BJ (cell line): ENCODE measurements around the gene PTPN20. TPM values are rescaled to one million over a fixed set of nuclear protein-coding genes. Genes with fewer than 3 reads are reported as not detected.

ENCODE experiments used
- CTCF ChIA-PET: fragments of 350-600 bp; formaldehyde crosslinking; extraction: SDS; loops from one replicate; lab custom pipeline; 2021; ENCODE audit warnings: antibody characterized with exemption, inconsistent platforms; lab: Yijun Ruan, JAX
- POLR2A ChIA-PET: fragments of 300-600 bp; sonication (Branson Sonifier 250); formaldehyde crosslinking; extraction: SDS; loops from one replicate; lab custom pipeline; 2021; ENCODE audit warnings: antibody characterized with exemption; lab: Charles Lee
- DNase-seq: peaks from one replicate; pipeline ENCODE4 v3.0.0-alpha.2; 2011; ENCODE audit warnings: low read depth
- H3K27me3 ChIP-seq: 2 replicates; pipeline ENCODE4 v1.6.0; 2011; ENCODE audit warnings: low read length; ENCODE audit not compliant: control insufficient read depth, insufficient read depth
- H3K36me3 ChIP-seq: 2 replicates; pipeline ENCODE4 v1.5.1; 2011; ENCODE audit warnings: low read length; ENCODE audit not compliant: control insufficient read depth, insufficient read depth
- H3K4me3 ChIP-seq: 2 replicates; pipeline ENCODE4 v1.5.1; 2011; ENCODE audit warnings: low read depth, mild to moderate bottlenecking, control low read depth, low read length
- polyA plus RNA-seq: library from polyadenylated mRNA; depleted of rRNA; stranded (reverse); fragments of >200 nt; gene quantifications from 2 replicates; pipeline ENCODE4 v1.2.3, GENCODE V29; 2011
- TF ChIP-seq, protein P1 (sequence below): IDR thresholded peaks from 2 replicates; pipeline ENCODE4 v1.5.1; 2011; ENCODE audit warnings: low read depth, mild to moderate bottlenecking, control low read depth, inconsistent platforms, low read length, moderate library complexity; ENCODE audit not compliant: insufficient read depth

PTPN20 gene
- polyA plus RNA-seq, 1 experiment, result 0.04 TPM

DNA sequence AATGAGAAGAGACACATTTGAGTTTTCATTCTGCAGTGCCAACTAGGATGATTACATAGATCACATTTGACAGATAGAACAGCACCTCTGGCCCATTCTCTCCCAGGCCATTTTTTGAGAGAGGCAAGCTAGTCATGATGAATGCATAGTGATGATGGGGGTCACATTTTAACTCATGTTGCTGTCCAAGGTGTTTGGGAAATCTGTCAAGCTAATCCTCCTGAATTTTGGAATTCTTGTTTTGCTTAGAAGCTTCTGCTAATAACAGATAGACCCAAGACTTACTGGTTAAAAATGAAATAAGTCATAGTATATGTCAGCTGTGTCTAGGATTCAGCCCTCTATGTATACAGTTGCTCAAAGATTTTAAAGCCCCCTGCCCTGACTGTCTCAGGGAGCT, 101.0 kb downstream of the PTPN20 start:
- ChIA-PET CTCF (interaction anchor here (1.3 to 3.7 kb wide), 4 partner anchors 14 to 300 kb away, joined by 4 to 20 read pairs (median 7); no protein-coding TSS in a partner anchor), POLR2A (no interaction called here)

DNA sequence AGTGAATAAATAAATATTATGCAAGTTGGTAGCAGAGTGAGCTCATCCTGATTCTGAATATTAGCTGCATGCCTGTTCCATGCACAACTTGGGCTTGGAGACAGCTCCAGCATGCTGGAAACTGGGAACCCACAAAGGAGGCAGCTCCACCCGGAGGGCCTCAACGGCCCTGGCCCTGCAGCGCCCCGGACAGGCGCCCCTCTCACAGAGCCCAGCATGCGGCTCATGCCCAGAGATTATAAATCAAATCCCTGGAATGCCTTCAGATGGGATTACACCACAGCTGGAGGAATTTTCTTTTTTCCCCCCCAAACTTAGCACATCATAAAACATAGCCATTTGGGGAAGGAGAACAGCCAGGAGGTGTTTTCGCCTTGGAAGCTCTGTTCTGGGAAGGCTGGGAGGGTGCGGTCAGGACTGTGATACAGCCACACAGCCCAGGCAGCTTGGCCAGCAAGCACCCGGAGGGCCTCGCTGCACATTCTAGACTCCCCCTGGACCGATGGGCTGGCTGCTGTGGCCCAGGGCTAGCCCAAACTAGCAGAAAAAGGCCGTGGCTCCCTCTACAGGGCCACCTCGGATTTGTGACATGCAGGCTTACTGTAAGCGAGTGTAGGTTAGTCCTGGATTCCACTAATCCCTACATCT, 102.4 kb downstream of the PTPN20 start:
- CTCF ChIA-PET, result interaction anchor here (0.9 to 3.7 kb wide), 6 partner anchors 12 to 298 kb away, joined by 3 to 20 read pairs (median 6); no protein-coding TSS in a partner anchor
- DNase-seq, result no peak
- Histone ChIP-seq H3K36me3 (no peaks in the 10 kb centered on the region), H3K4me3 (no peak overlapping the region), H3K27me3 (peaks cover 8% of the 10 kb centered on the region)
- TF ChIP-seq, protein P1, sequence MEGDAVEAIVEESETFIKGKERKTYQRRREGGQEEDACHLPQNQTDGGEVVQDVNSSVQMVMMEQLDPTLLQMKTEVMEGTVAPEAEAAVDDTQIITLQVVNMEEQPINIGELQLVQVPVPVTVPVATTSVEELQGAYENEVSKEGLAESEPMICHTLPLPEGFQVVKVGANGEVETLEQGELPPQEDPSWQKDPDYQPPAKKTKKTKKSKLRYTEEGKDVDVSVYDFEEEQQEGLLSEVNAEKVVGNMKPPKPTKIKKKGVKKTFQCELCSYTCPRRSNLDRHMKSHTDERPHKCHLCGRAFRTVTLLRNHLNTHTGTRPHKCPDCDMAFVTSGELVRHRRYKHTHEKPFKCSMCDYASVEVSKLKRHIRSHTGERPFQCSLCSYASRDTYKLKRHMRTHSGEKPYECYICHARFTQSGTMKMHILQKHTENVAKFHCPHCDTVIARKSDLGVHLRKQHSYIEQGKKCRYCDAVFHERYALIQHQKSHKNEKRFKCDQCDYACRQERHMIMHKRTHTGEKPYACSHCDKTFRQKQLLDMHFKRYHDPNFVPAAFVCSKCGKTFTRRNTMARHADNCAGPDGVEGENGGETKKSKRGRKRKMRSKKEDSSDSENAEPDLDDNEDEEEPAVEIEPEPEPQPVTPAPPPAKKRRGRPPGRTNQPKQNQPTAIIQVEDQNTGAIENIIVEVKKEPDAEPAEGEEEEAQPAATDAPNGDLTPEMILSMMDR, result no peak
- POLR2A ChIA-PET, result no interaction called here

More for the DNA sequence above, 101.0 kb downstream of the PTPN20 start:
- H3K27me3 ChIP-seq, result peaks cover 8% of the 10 kb centered on the region
- H3K36me3 ChIP-seq, result no peaks in the 10 kb centered on the region
- no peak overlapping the region for H3K4me3 ChIP-seq
- no peak for DNase-seq
- TF ChIP-seq, protein P1, result no peak

DNA sequence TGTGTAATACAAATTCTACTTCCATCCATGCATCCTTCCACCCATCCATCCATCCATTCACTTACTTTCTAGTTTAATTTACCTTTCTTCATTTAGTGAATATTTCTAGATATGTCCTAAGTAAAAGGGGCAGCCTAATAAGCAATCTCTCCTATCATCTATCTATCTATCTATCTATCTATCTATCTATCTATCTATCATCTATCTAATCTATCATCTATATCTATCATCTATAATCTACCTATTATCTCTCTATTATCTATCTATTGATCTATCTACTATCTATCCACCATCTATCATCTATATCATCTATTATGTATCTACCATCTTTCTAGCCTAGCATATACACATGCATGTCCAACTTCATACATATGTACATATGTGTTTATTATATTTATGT, 104.2 kb downstream of the PTPN20 start:
- TF ChIP-seq, protein P1, result no peak
- CTCF ChIA-PET, result interaction anchor here (1.1 to 1.6 kb wide), 2 partner anchors 10 to 297 kb away, joined by 6 read pairs; no protein-coding TSS in a partner anchor

DNA sequence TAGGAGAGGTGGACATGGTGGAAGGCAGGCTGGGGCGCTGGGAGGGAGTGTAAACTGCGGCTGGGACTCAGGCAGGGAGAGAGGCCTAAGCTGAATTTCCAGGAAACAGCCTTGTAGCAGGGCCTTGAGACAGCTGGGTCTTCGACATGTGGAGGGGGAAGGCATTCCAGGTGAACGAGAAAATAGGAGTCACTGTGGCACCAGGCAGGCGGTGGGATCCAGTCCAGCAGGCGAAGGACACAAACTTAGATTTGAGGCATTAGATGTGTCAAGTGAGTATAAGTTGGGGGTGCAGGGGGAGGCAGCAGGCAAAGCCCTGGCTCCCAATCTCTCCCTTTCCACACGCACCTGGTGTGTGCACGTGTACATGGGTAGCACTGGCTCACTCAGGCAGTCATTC, 105.3 kb downstream of the PTPN20 start:
- ChIA-PET CTCF (interaction anchor here (1.6 kb wide), 1 partner anchor 296 kb away, joined by 6 read pairs; no protein-coding TSS in a partner anchor), POLR2A (no interaction called here)
- Histone ChIP-seq H3K36me3 (no peaks in the 10 kb centered on the region), H3K27me3 (peaks cover 6% of the 10 kb centered on the region), H3K4me3 (no peak overlapping the region)
- TF ChIP-seq, protein P1, result no peak
- DNase-seq, result no peak

More for the DNA sequence above, 104.2 kb downstream of the PTPN20 start:
- H3K27me3 ChIP-seq, result peaks cover 6% of the 10 kb centered on the region
- no peak for DNase-seq
- POLR2A ChIA-PET, result no interaction called here
- no peaks in the 10 kb centered on the region for H3K36me3 ChIP-seq
- H3K4me3 ChIP-seq, result no peak overlapping the region

DNA sequence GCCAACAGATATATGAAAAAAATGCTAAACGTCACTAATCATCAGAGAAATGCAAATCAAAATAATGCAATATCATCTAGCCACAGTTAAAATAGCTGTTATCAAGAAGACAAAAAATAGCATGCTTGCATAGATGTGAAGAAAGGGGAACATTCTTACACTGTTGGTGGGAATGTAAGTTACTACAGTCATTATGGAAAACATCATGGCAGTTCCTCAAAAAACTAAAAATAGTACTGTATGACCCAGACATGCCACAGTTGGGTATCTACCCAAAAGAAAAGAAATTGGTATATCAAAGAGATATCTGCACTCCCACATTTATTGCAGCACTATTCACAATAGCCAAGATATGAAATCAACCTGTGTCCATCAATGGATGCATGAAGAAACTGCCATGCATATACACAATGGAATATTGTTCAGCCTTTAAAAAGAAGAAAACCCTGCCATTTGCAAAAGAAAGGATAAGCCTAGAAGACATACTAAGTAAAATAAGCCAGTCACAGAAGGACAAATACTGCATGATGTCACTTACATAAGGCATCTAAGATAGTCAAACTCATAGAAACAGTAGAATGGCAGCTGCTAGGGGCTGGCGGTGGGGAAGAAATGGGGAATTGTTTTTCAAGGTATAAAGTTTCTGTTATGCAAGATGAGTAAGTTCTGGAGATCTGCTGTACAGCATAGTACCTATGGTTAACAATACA, 107.0 kb downstream of the PTPN20 start:
- Histone ChIP-seq H3K27me3 (peaks cover 6% of the 10 kb centered on the region), H3K36me3 (no peaks in the 10 kb centered on the region), H3K4me3 (no peak overlapping the region)
- CTCF ChIA-PET, result no interaction called here
- POLR2A ChIA-PET, result no interaction called here
- no peak for DNase-seq
- TF ChIP-seq, protein P1, result no peak
